Body of pancreas (tissue), 4 donors: ENCODE results near the gene ITPK1. TPM values are rescaled to one million over a fixed set of nuclear protein-coding genes. Genes with fewer than 3 reads are reported as not detected.

ENCODE experiments used
- ATAC-seq: fragments of 150-250 bp; one replicate; pipeline ENCODE4 v1.9.1; 2016
- DNase-seq, 4 donors: peaks; one replicate each; pipeline ENCODE4 v3.0.0-alpha.2; 2019
- H3K27ac ChIP-seq, 4 donors: fragments of 200-600 bp; sonication (generic); 1 replicate in 3 of 4; 2 replicates in 1 of 4; pipeline versions ENCODE4 v1.5.1 to v1.6.1; 2016 to 2019; ENCODE audit warnings: mild to moderate bottlenecking in 1 of 4, mixed read lengths in 1 of 4, moderate library complexity in 1 of 4
- H3K27me3 ChIP-seq, 2 donors: fragments of 200-600 bp; sonication (generic); one replicate each; pipeline ENCODE4 v1.6.0; 2016; ENCODE audit warnings: mild to moderate bottlenecking in 1 of 2
- H3K36me3 ChIP-seq, 2 donors: fragments of 200-600 bp; sonication (generic); replicated peaks in 1 of 2; 2 replicates each; pipeline ENCODE4 v1.5.1; 2016; ENCODE audit warnings: low read depth in 2 of 2; ENCODE audit not compliant: insufficient read depth in 1 of 2
- H3K4me1 ChIP-seq: fragments of 200-600 bp; sonication (generic); one replicate; pipeline ENCODE4 v1.6.0; 2016
- H3K4me3 ChIP-seq, 2 donors: fragments of 200-600 bp; sonication (generic); 1 replicate in 1 of 2; 2 replicates in 1 of 2; pipeline ENCODE4 v1.5.1; 2016 to 2019
- H3K9me3 ChIP-seq, 3 donors: fragments of 200-600 bp; sonication (generic); 1 replicate in 2 of 3; 2 replicates in 1 of 3; pipeline ENCODE4 v1.5.1; 2016
- POLR2A ChIP-seq, 3 donors: fragments of 450-650 bp; IDR thresholded peaks; one replicate each; pipeline ENCODE4 v1.6.1; 2016; ENCODE audit warnings: antibody characterized with exemption in 3 of 3, mild to moderate bottlenecking in 2 of 3
- WGBS, 2 donors: methylation state at CpG; one replicate each; pipeline ENCODE4 v1.1.5; 2017; 5-methylcytosine and 5-hydroxymethylcytosine counted together
- intact Hi-C: fragments of 100-400 bp; cut with DNase I; formaldehyde crosslinking; loops from one replicate; pipeline ENCODE4 v1.15.1; 2023
- total RNA-seq, 2 donors: library from RNA; depleted of rRNA; stranded (reverse); fragments of >200 nt; gene quantifications; one replicate each; pipeline ENCODE4 v1.1.0, GENCODE V29; 2016
- TF ChIP-seq, protein P1 (sequence below), 7 experiments: fragments of 450-650 bp in 4 of 7; fragments of 200-600 bp in 3 of 7; sonication (generic) in 3 of 7; IDR thresholded peaks; one replicate each; pipeline ENCODE4 v1.5.1; 2016 to 2019; ENCODE audit warnings: antibody characterized with exemption in 7 of 7

ITPK1 gene
- total RNA-seq, 2 donors from 2014 or later = 30.1 to 32.6 TPM

DNA sequence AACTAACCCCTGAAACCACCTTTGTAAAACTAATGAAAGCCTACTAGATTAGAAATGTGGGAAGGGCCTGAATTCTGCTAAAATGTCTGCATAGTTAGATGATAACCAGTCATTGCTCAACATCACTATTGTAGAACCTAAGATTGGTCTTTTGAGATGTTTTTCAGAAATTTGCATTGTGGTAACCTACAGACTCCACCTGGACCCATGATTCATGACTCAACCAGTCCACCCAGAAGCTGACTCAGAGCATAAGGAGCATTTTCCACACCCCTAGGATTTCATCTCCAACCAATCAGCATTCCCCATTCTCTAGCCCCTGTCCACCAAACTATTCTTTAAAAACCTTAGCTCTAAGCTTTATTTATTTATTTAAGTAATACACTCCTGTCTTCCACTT is 223.1 kb downstream of the ITPK1 start:
- H3K27ac ChIP-seq = no peak overlapping the region
- no peaks in the 10 kb centered on the region for H3K9me3 ChIP-seq
- H3K4me1 ChIP-seq = no peaks in the 10 kb centered on the region
- no peaks in the 10 kb centered on the region for H3K27me3 ChIP-seq
- intact Hi-C loops = no loop called here
- ATAC-seq = no peak
- no peak for DNase-seq
- no peak overlapping the region for H3K4me3 ChIP-seq
- no peaks in the 10 kb centered on the region for H3K36me3 ChIP-seq
- TF ChIP-seq, protein P1, sequence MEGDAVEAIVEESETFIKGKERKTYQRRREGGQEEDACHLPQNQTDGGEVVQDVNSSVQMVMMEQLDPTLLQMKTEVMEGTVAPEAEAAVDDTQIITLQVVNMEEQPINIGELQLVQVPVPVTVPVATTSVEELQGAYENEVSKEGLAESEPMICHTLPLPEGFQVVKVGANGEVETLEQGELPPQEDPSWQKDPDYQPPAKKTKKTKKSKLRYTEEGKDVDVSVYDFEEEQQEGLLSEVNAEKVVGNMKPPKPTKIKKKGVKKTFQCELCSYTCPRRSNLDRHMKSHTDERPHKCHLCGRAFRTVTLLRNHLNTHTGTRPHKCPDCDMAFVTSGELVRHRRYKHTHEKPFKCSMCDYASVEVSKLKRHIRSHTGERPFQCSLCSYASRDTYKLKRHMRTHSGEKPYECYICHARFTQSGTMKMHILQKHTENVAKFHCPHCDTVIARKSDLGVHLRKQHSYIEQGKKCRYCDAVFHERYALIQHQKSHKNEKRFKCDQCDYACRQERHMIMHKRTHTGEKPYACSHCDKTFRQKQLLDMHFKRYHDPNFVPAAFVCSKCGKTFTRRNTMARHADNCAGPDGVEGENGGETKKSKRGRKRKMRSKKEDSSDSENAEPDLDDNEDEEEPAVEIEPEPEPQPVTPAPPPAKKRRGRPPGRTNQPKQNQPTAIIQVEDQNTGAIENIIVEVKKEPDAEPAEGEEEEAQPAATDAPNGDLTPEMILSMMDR (IDR thresholded peaks at IDR 0.05) = no peak
- TF ChIP-seq POLR2A (IDR thresholded peaks at IDR 0.05) = no peak

DNA sequence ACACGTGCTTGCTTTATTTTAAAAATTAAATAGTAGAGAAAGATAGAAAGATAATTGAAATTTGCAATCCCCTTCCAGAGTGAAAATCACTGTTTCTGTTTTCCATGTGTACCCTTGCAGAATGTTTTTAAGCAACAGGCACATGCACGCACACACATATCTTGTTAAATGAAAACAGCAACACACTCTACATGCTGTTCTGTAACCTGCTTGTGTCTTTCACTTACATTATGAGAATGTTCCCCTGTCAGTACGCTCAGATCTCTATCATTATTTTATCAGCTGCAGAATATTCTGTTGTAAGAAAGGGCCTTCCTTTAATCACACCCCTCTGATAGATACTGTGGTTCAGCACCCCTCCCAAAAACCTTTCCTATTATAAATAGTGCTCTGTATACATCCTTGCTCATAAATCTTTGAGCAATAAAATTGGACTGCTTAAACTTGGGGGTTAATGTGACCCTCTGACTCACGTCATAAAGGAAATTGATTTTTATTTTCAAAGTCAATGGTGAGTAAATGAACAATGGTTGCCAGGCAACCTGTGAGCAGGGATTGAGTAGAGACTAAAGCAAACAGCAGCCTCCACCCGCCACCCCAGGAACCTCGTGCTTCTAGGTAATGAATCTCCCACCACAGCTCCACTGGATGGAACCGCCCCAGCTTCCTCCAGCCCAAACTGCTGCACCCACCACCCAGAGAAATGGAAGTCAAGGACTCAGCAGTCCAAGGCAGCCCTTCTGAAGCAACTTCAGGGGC is 224.7 kb downstream of the ITPK1 start:
- Histone ChIP-seq H3K36me3 (no peaks in the 10 kb centered on the region), H3K9me3 (no peaks in the 10 kb centered on the region), H3K27me3 (no peaks in the 10 kb centered on the region), H3K4me3 (no peak overlapping the region), H3K27ac (no peak overlapping the region), H3K4me1 (no peaks in the 10 kb centered on the region)
- 54 to 57% methylated on average over 7 of the region's 7 CpGs for WGBS, 2 donors
- ATAC-seq (peak; percentile 21), DNase-seq (peak in 2 of 4 donors; percentile 23 to 38)
- intact Hi-C loops = no loop called here
- TF ChIP-seq POLR2A (IDR thresholded peaks at IDR 0.05) = no peak
- TF ChIP-seq, protein P1 (IDR thresholded peaks at IDR 0.05) = no peak

DNA sequence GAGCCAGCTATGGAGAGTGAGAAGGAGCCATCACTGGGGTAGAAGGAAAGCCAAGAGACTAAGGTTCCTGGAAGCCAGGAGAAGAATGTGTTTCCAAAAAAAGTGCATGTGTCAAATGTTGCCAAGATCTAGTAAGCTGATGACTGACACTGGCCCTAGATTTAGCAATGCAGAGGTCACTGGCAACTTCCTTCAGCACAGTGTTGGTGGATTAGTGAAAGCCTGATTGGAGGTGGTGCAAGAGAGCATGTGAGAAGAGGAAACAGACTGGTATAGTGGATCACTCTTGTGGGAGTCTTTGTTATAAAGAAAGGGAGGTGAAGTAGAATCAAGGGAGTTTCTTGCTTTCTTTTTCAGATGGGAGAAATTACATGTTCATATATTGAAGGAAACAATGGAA is 226.8 kb downstream of the ITPK1 start:
- Histone ChIP-seq H3K27me3 (no peaks in the 10 kb centered on the region), H3K27ac (no peak overlapping the region), H3K36me3 (no peaks in the 10 kb centered on the region), H3K4me3 (no peak overlapping the region), H3K9me3 (no peaks in the 10 kb centered on the region), H3K4me1 (no peaks in the 10 kb centered on the region)
- intact Hi-C loops = no loop called here
- ATAC-seq = no peak
- no peak for DNase-seq
- no peak for TF ChIP-seq POLR2A (IDR thresholded peaks at IDR 0.05)
- TF ChIP-seq, protein P1 (IDR thresholded peaks at IDR 0.05) = no peak

DNA sequence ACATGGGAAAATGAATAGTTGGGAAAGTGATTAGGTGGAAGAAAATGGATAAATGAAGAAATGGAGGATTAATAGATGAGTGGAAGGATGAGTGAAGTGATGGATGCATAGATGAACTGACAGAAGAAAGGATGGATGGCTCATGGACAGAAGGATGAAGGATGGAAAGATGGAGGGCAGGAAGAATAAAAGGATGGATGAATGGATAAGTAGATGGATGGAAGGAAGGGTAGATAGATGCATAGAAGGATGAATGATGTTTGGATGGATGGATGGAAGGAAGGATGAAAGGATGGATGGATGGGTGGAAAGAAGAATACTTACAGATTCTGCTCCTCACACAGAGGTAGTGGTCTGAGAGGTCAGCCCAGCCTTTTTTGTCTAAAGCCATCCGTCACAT is 228.6 kb downstream of the ITPK1 start:
- 88 to 90% methylated on average over 1 of the region's 1 CpG for WGBS, 2 donors
- H3K9me3 ChIP-seq = no peaks in the 10 kb centered on the region
- intact Hi-C loops = no loop called here
- H3K4me3 ChIP-seq = no peak overlapping the region
- H3K36me3 ChIP-seq = no peaks in the 10 kb centered on the region
- no peaks in the 10 kb centered on the region for H3K4me1 ChIP-seq
- H3K27ac ChIP-seq = no peak overlapping the region
- H3K27me3 ChIP-seq = no peaks in the 10 kb centered on the region
- ATAC-seq = no peak
- TF ChIP-seq, protein P1 (IDR thresholded peaks at IDR 0.05) = no peak
- TF ChIP-seq POLR2A (IDR thresholded peaks at IDR 0.05) = no peak
- DNase-seq = no peak

Other genes with a start within 250 kb of the ITPK1 start
- 10 to 100 TPM; 69.5 to 80.1 TPM for gene CHGA, start 192.8 kb downstream of the ITPK1 start, total RNA-seq
- 10 to 100 TPM; 10.2 to 17.9 TPM for gene MOAP1, start 69.0 kb upstream of the ITPK1 start, total RNA-seq
- gene LYSET, start 69.4 kb upstream of the ITPK1 start, total RNA-seq = 1 to 10 TPM in 1 of 2 donors, under 1 TPM in 1; 0.66 to 5.4 TPM
- gene GON7, start 91.1 kb upstream of the ITPK1 start, total RNA-seq = 10 to 100 TPM in 1 of 2 donors, 1 to 10 TPM in 1; 6.5 to 11.2 TPM
- gene UBR7, start 91.3 kb upstream of the ITPK1 start, total RNA-seq = 10 to 100 TPM in 1 of 2 donors, 1 to 10 TPM in 1; 4.9 to 17.4 TPM
- gene BTBD7, start 217.1 kb upstream of the ITPK1 start, total RNA-seq = 10 to 100 TPM; 16.3 to 25.1 TPM
- gene COX8C, start 231.3 kb upstream of the ITPK1 start, total RNA-seq = not detected